ENCODE results near the gene VIT.

DNA sequence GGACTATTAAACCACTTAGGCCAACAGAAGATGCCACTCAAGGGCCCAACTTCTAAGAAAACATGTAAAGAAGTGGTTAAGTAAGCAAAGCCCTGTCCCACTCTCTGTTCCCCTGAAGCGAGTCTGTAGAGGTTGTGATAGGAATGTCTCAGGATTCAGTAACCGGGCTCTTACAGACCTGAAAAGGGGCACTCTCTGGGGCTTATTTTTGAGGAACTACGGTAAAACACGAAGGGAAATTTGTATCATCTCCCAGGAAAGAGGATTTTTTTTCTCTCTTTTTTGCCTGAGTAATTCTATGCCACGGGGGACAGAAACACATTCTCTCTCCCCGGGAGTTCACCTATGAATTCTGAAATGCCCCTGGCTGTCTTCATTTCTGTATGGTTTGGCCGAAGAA lies 77.4 kb downstream of the VIT start:
- no peak for TF ChIP-seq EZH2phosphoT487 (IDR thresholded peaks at IDR 0.05; ENCODE audit: borderline replicate concordance, low read length)
- TF ChIP-seq, protein P1, sequence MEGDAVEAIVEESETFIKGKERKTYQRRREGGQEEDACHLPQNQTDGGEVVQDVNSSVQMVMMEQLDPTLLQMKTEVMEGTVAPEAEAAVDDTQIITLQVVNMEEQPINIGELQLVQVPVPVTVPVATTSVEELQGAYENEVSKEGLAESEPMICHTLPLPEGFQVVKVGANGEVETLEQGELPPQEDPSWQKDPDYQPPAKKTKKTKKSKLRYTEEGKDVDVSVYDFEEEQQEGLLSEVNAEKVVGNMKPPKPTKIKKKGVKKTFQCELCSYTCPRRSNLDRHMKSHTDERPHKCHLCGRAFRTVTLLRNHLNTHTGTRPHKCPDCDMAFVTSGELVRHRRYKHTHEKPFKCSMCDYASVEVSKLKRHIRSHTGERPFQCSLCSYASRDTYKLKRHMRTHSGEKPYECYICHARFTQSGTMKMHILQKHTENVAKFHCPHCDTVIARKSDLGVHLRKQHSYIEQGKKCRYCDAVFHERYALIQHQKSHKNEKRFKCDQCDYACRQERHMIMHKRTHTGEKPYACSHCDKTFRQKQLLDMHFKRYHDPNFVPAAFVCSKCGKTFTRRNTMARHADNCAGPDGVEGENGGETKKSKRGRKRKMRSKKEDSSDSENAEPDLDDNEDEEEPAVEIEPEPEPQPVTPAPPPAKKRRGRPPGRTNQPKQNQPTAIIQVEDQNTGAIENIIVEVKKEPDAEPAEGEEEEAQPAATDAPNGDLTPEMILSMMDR (conservative IDR thresholded peaks at IDR 0.05; ENCODE audit: low read depth, low read length) = no peak
- TF ChIP-seq EZH2 (IDR thresholded peaks at IDR 0.05; ENCODE audit: low read length, unreplicated experiment) = no peak
